ENCODE measurements around the gene MTHFD1. TPM values are rescaled to one million over a fixed set of nuclear protein-coding genes. Genes with fewer than 3 reads are reported as not detected.

The MTHFD1 gene
- total and polyA plus RNA-seq, 7 donors: 12.0 to 45.6 (median 22.5) TPM

DNA sequence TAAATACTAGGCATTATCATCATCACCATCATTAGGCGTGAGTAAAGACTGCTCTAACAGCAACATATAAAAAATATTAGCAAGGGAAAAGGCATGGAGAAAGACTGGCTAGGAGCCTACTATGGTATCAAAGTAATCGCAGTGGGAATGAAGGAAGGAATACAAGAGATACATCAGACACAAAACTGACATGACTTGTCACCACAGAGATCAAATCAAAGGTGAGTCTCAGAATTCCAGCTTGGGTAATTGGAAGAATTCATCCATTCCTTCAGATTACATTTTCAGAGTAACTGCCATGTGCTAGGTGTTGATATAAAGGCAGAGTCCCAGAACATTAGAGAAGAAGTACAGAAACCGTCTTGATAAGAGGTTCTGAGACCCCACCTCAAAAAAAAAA, 105.3 kb downstream of the MTHFD1 start:
- TF ChIP-seq POLR2AphosphoS5 (IDR thresholded peaks at IDR 0.05) (no peak), EP300 (IDR thresholded peaks at IDR 0.05) (no peak)
- intact Hi-C loops (cut with DNase I): no loop called here
- Histone ChIP-seq H3K4me3 (no peak overlapping the region), H3K27ac (no peak overlapping the region), H3K9me3 (no peaks in the 10 kb centered on the region), H3K4me1 (peaks cover 0 to 8% (median 0%) of the 10 kb centered on the region in 4 donors), H3K36me3 (peaks cover 0 to 42% (median 4%) of the 10 kb centered on the region in 4 donors), H3K27me3 (no peaks in the 10 kb centered on the region)
- 92 to 93% methylated on average over 3 of the region's 3 CpGs for WGBS, 2 donors
- no peak for DNase-seq

DNA sequence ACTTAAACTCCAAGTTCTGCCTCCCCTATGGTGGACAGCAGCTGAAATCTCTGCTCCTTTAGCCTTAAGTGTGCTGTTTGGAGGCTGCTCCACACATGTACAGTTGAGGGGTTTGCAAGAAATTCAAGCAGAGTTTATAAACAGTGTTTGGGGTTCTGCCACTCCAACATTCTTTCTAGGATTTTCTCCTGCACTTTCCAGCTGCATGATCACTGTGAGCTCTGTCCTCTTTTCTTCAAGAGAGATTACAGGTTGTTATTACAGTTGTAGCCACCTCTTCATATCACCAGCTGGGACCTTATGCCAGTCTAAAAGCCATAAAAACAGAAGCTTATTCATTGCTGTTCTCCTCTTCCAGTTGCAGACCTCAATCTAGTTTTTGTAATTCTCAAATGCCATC, 107.1 kb downstream of the MTHFD1 start:
- Histone ChIP-seq H3K9me3 (no peaks in the 10 kb centered on the region), H3K4me3 (no peak overlapping the region), H3K4me1 (peaks cover 0 to 8% (median 3%) of the 10 kb centered on the region in 4 donors), H3K27me3 (no peaks in the 10 kb centered on the region), H3K36me3 (peaks cover 0 to 24% (median 0%) of the 10 kb centered on the region in 4 donors), H3K27ac (no peak overlapping the region)
- no peak for DNase-seq
- intact Hi-C loops (cut with DNase I): no loop called here
- TF ChIP-seq POLR2AphosphoS5 (IDR thresholded peaks at IDR 0.05) (no peak), POLR2A (IDR thresholded peaks at IDR 0.05) (no peak), EP300 (IDR thresholded peaks at IDR 0.05) (no peak)
- TF ChIP-seq, protein P1, sequence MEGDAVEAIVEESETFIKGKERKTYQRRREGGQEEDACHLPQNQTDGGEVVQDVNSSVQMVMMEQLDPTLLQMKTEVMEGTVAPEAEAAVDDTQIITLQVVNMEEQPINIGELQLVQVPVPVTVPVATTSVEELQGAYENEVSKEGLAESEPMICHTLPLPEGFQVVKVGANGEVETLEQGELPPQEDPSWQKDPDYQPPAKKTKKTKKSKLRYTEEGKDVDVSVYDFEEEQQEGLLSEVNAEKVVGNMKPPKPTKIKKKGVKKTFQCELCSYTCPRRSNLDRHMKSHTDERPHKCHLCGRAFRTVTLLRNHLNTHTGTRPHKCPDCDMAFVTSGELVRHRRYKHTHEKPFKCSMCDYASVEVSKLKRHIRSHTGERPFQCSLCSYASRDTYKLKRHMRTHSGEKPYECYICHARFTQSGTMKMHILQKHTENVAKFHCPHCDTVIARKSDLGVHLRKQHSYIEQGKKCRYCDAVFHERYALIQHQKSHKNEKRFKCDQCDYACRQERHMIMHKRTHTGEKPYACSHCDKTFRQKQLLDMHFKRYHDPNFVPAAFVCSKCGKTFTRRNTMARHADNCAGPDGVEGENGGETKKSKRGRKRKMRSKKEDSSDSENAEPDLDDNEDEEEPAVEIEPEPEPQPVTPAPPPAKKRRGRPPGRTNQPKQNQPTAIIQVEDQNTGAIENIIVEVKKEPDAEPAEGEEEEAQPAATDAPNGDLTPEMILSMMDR (IDR thresholded peaks at IDR 0.05): no peak

DNA sequence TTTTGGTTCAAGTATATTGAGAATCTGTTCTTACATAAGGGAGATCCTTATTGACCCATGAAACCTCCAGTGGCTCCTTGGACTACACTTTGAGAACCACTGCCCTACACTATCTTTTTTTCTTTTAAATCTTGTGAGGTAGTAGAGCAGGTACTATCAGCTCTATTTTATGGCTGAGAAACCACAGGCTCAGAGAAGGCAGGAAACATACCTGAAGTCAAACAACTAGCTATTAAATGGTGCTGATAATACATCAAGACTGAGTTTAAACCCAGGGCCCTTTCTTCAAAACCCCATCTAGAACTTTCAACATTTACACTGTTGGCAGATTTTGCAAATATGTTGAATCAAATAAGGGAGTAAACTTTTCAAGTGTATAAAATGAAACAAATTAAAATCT, 108.6 kb downstream of the MTHFD1 start:
- intact Hi-C loops (cut with DNase I): no loop called here
- H3K4me1 ChIP-seq: peaks cover 0 to 22% (median 18%) of the 10 kb centered on the region in 4 donors
- no peaks in the 10 kb centered on the region for H3K9me3 ChIP-seq
- H3K27me3 ChIP-seq: no peaks in the 10 kb centered on the region
- peaks cover 0 to 15% (median 0%) of the 10 kb centered on the region in 4 donors for H3K36me3 ChIP-seq
- H3K4me3 ChIP-seq: no peak overlapping the region
- DNase-seq: no peak
- TF ChIP-seq EP300 (IDR thresholded peaks at IDR 0.05) (no peak), POLR2A (IDR thresholded peaks at IDR 0.05) (no peak), POLR2AphosphoS5 (IDR thresholded peaks at IDR 0.05) (no peak)
- TF ChIP-seq, protein P1 (IDR thresholded peaks at IDR 0.05): no peak
- H3K27ac ChIP-seq: no peak overlapping the region

DNA sequence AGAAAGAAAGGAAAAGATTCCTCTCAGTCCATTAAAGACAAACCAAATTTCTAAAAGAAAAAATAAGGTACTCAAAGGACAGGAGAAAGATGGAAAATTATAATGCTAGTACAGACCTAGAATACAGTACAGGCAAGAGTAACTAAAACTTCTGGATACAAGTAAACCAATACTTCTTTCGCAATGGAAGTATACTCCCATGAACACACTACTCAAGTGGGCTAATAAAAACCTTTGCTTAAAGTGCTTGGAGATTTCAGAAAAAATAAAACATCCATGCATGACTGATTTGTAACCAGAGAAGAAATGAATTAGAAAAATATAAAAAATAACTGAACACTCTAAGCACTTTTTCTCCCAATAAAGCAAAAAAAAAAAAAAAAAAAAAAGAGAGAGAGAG, 111.9 kb downstream of the MTHFD1 start:
- intact Hi-C loops (cut with DNase I): loop anchor here (5.0 kb wide), 2 partner anchors 113 to 207 kb away; partner anchors contain the start of gene MTHFD1
- no peak overlapping the region for H3K4me3 ChIP-seq
- DNase-seq: no peak
- H3K27me3 ChIP-seq: no peaks in the 10 kb centered on the region
- no peaks in the 10 kb centered on the region for H3K9me3 ChIP-seq
- 94 to 96% methylated on average over 1 of the region's 1 CpG for WGBS, 2 donors
- peaks cover 0 to 9% (median 0%) of the 10 kb centered on the region in 4 donors for H3K36me3 ChIP-seq
- H3K4me1 ChIP-seq: peaks cover 0 to 34% (median 28%) of the 10 kb centered on the region in 4 donors
- peak overlapping the region in 3 of 4 donors; percentile 13 to 100 (median 99) for H3K27ac ChIP-seq
- TF ChIP-seq POLR2A (IDR thresholded peaks at IDR 0.05) (no peak), EP300 (IDR thresholded peaks at IDR 0.05) (no peak), POLR2AphosphoS5 (IDR thresholded peaks at IDR 0.05) (no peak)
- TF ChIP-seq, protein P1 (IDR thresholded peaks at IDR 0.05): no peak

DNA sequence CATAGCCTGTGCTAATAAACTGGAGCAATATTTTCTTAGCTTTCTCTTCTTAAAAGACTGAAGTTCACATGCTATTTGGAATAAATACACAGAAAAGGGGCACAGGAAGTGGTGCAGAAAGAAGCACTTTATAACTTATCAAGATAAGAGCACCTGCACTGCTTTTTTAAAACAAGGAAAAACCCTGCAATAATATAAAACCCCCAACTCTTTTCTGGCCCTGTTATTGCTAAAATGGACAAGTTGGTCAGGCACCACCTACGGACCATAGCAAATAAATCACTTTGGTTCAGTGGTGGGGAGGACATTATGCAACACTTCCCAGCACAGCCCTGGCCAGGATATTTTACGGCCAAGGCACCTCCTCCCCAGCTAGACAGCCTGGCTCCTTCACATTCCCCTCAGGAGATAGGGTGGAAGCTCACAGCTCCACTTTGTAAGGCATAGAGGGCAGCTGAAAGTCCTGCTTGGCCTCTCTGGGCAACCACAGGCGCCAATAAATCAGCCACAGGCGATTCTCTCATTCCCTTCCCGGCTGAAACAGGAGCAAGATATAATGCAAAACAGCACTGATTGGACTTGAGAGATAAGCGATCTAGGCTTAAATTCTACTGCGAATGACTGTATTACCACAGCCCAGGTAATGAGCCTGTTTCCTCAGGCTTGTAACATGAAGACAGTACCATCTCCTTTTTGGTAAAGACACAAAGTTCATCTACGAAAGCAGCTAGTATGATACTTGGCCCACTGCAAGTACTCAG, 113.4 kb downstream of the MTHFD1 start:
- Histone ChIP-seq H3K4me3 (peak overlapping the region in 3 of 4 donors; percentile 25 to 88 (median 71)), H3K27ac (peak overlapping the region; percentile 99 to 100 (median 99)), H3K27me3 (no peaks in the 10 kb centered on the region), H3K36me3 (peaks cover 0 to 5% (median 0%) of the 10 kb centered on the region in 4 donors), H3K9me3 (no peaks in the 10 kb centered on the region), H3K4me1 (peaks cover 0 to 45% (median 39%) of the 10 kb centered on the region in 4 donors)
- WGBS, 2 donors: 16 to 25% methylated on average over 8 of the region's 8 CpGs
- TF ChIP-seq POLR2A (IDR thresholded peaks at IDR 0.05) (peak in 1 of 2 donors; percentile 39), EP300 (IDR thresholded peaks at IDR 0.05) (peak in 1 of 4 donors; percentile 66), POLR2AphosphoS5 (IDR thresholded peaks at IDR 0.05) (peak; percentile 65 to 87 (median 76))
- TF ChIP-seq, protein P1 (IDR thresholded peaks at IDR 0.05): no peak
- DNase-seq: peak; percentile 92
- intact Hi-C loops (cut with DNase I): loop anchor here (2.0 to 5.0 kb wide), 3 partner anchors 35 to 206 kb away; partner anchors contain the start of gene MTHFD1

All from sigmoid colon (tissue), 7 donors.